ENCODE results near the gene DPP7. TPM values are rescaled to one million over a fixed set of nuclear protein-coding genes. Genes with fewer than 3 reads are reported as not detected.

DPP7 gene
- total and polyA plus RNA-seq, 7 donors = 34.8 to 75.3 (median 67.4) TPM

DNA sequence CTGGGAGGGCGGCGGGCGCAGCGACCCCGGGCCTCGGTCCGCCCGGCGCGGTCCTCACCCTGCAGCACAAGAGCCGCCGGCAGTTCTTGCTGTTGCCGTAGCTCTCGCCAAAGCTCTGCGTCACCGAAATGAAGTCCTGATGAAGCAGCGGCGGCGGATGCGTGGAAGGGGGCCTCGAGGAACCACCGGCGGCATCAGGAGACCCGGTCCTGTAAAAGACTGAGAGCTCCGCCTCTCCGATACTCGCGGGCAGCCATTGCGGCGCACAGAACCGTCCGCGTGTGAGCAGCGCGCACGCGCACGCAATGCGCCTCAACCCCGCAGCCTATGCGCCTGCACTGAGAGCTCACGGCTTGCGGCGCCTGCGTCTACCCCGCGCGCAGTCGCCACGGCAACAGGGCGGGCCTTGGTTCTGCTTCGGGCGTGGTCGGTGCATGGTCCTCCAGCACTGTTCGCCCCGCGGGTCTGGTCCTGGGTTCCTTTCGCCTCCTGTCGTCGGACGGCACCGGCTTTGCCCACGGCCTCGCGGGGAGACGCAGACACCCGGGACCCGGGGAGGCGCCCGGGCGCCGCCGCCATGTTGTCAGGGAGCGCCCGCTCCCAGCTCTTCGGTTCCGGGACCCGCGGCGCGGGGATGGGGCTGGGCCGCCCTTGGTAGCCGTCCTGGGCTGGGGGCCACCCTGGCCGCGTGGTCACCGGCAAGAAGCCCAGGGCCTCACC lies 15.1 kb upstream of the DPP7 start:
- ATAC-seq (peak; percentile 99), DNase-seq (peak; percentile 87 to 91)
- Histone ChIP-seq H3K4me3 (peak overlapping the region; percentile 82), H3K36me3 (ENCODE audit: insufficient read depth in 1 of 2, low read depth in 1 of 2) (no peaks in the 10 kb centered on the region), H3K27ac (no peak overlapping the region), H3K27me3 (ENCODE audit: insufficient read depth in 3 of 3, low read length in 2 of 3) (peaks cover 0 to 35% (median 5%) of the 10 kb centered on the region in 3 donors), H3K4me1 (peaks cover 13% of the 10 kb centered on the region), H3K9me3 (no peaks in the 10 kb centered on the region)
- no peak for TF ChIP-seq CTCF (IDR thresholded peaks at IDR 0.05)
- intact Hi-C loops (cut with DNase I) = no loop called here
- 1% methylated on average over 71 to 86 of the region's 86 CpGs for WGBS, 3 donors

GRCh38 chr9:137128862-137129455 lies 14.4 kb upstream of the DPP7 start:
- TF ChIP-seq CTCF (IDR thresholded peaks at IDR 0.05) = no peak
- DNase-seq (no peak), ATAC-seq (peak; percentile 15 to 53 (median 35))
- Histone ChIP-seq H3K27ac (no peak overlapping the region), H3K36me3 (ENCODE audit: insufficient read depth in 1 of 2, low read depth in 1 of 2) (no peaks in the 10 kb centered on the region), H3K27me3 (ENCODE audit: insufficient read depth in 3 of 3, low read length in 2 of 3) (peaks cover 0 to 28% (median 5%) of the 10 kb centered on the region in 3 donors), H3K4me3 (peak overlapping the region; percentile 82), H3K4me1 (peaks cover 13% of the 10 kb centered on the region), H3K9me3 (no peaks in the 10 kb centered on the region)
- intact Hi-C loops (cut with DNase I) = no loop called here
- 17 to 22% (median 18%) methylated on average over 33 to 37 of the region's 37 CpGs for WGBS, 3 donors

DNA sequence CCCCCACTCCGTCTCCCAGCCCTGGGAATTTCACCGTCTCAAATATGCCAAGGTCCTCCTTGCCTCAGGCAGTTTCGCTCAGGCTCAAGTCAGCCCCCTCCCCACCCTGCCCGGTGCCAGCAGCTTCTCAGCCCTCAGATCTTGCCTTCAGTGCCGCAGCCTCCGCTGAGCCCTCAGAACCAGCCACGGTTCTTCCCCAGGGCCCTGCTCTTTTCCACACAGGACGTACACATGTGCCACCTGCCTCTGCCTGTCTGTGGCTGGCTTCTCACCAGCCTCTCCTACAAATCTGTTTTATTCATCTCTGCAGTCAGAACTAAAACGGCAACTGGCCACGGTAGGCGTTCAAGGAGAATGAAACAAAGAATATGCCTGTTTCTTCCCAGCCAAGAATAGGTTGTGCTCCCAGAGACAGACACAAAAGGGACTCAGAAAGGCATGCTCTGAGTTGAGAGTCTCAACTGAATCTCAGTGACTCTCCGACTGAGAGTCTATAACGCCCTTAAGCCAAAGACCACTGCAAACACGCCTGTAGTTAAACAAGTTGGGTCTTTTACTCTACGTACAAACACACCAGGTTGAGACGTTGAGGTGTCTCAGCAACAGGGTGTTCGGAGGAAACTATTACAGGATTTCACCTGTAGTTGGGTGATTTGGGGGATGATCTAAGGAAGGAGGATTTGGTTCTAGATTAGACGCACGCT lies 13.8 kb upstream of the DPP7 start:
- Histone ChIP-seq H3K9me3 (no peaks in the 10 kb centered on the region), H3K4me1 (peaks cover 13% of the 10 kb centered on the region), H3K36me3 (ENCODE audit: insufficient read depth in 1 of 2, low read depth in 1 of 2) (no peaks in the 10 kb centered on the region), H3K4me3 (peak overlapping the region; percentile 82), H3K27me3 (ENCODE audit: insufficient read depth in 3 of 3, low read length in 2 of 3) (peaks cover 0 to 22% (median 5%) of the 10 kb centered on the region in 3 donors), H3K27ac (no peak overlapping the region)
- WGBS, 3 donors = 43 to 62% (median 49%) methylated on average over 17 to 19 of the region's 19 CpGs
- intact Hi-C loops (cut with DNase I) = no loop called here
- no peak for ATAC-seq
- TF ChIP-seq CTCF (IDR thresholded peaks at IDR 0.05) = no peak
- no peak for DNase-seq

- DNase-seq (no peak), ATAC-seq (no peak)
- peaks cover 0 to 14% (median 5%) of the 10 kb centered on the region in 3 donors for H3K27me3 ChIP-seq (ENCODE audit: insufficient read depth in 3 of 3, low read length in 2 of 3)
- intact Hi-C loops (cut with DNase I) = no loop called here
- no peaks in the 10 kb centered on the region for H3K9me3 ChIP-seq
- no peak for TF ChIP-seq CTCF (IDR thresholded peaks at IDR 0.05)
- peaks cover 13% of the 10 kb centered on the region for H3K4me1 ChIP-seq
- 50 to 53% (median 51%) methylated on average over 24 of the region's 24 CpGs for WGBS, 3 donors
- H3K36me3 ChIP-seq (ENCODE audit: insufficient read depth in 1 of 2, low read depth in 1 of 2) = no peaks in the 10 kb centered on the region
- H3K4me3 ChIP-seq = peak overlapping the region; percentile 18
- no peak overlapping the region for H3K27ac ChIP-seq
Measured at GRCh38 chr9:137127301-137128157, 13.0 kb upstream of the DPP7 start.
